ENCODE data around the gene PDZD2.
"Not testable (repeated sequence)": the region's sequence is repeated elsewhere in the genome, so short reads cannot be mapped to it uniquely, and the experiment has no call there.

PDZD2 gene

DNA sequence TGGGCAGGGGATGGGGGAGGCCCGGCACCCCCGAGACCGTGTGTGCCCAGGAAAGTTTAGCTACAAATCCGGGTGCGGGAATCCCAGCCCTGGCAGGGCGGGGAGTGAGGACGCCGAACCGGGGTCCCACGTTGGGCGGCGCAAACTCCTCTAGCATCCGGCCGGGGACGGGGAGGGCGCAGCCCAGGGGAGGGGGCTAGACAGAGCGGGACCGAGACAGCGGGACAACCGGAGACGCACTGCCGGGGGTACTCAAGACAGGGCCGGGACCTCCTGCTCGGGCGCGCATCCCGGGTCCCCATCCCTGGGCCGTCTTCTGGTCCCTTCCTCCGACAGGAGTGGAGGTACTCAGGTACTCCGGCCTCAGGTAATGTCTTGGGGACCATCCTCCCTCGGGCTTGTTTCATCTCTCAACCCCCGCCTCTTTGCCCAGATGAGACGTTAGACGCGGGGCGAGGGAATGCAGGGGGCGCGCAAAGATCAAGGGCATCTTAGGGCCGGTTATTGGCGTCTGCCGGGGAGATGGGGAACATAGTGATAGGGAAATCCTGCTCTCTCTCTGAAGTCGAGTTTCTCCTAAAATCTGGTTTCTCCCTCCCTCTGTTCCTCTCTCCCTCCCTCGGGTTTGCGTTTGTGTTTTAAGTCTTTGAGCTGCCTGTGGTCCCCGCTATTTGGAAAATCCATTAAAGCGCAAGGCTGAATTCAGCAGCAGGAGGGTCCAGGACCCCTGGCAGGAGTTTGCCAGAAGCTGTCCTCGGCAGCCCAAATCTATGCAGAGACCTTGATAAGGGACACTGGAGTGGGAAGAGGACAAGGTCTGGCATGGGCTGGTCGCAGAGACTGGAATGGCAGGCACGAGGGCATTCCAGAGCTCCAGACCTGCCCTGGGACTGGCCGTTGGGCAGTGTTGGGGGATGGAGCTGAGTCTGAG, 815 bp downstream of the PDZD2 start:
- DNase-seq: no peak

DNA sequence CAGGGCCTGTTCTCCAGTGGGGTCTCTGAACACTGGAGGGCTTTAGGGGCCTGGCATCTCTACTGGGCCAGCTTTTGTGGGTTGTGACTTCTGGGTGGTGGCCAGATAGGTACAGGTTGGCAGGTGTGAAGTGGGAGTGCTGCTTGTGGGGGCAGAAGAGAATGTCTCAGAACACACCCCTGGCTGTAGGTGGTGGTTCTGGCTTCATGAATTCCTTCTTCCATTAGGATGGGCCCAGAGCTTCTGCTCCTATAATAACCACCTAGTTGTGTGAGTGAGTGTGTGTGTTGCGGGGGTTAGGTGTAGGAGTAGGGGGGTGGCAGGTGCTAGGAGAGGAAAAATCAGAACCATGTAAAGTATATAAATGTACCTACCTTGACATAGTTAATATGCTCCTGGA, 1.6 kb downstream of the PDZD2 start:
- DNase-seq: no peak

DNA sequence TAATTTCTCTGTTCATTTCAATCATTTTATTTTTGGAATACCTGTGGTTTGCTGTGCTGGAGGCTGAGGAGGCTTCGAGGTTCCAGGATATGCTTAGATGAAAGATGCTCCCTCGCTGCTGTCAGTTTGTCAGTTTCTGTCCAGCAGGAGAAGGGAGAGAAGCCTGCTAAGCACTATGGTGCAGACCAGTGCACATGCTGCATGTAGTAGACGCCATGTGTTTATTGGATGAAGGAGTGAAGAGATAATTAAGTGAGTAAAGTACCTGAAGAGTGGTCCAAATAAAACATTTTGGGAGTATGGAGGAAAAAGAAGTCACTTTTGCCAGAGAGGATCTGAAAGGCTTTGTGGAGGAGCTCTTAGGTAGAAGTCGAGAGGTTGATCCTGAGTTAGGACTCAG, 2.1 kb downstream of the PDZD2 start:
- no peak for DNase-seq

DNA sequence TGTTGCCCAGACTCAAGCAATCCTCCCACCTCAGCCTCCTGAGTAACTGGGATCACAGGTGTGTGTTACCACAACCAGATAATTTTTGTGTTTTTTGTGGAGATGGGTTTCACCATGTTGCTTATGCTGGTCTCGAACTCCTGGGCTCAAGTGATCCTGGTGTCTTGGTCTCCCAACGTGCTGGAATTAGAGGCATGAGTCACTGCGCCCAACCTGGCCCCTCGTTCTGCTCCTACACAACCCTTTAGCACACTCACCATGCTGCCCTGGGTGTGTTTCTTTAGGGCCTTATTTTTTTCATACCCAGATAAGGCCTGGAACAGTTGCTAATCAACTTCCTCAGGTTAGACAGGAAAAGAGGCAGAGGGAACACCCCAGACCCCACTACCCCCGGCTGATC, 2.6 kb downstream of the PDZD2 start:
- DNase-seq: no peak

DNA sequence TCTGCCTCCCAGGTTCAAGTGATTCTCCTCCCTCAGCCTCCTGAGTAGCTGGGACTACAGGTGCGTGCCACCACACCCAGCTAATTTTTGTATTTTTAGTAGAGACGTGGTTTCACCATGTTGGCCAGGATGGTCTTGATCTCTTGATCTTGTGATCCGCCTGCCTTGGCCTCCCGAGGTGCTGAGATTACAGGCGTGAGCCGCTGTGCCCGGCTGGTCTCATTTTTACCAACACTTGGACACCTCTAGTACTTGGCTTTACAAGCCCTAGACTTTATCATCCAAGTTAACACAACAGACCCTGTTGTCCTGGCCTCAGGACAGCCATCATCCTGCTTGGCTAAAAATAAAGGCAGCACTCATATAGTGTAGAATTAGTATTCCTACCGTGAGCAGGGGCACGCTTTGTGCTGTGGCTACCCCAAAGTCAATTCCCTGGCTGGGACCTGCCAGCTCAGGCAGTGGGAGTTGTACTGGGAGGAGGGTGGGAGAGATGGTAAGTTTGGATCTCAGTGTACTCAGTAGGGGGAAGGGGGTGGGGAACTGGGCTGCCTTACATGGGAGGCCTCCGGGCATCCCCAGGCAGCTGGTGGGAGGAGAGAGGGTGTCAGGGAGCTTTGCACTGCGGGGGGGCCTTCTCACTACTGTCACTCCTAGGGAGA, 6.6 kb downstream of the PDZD2 start:
- DNase-seq: no peak

DNA sequence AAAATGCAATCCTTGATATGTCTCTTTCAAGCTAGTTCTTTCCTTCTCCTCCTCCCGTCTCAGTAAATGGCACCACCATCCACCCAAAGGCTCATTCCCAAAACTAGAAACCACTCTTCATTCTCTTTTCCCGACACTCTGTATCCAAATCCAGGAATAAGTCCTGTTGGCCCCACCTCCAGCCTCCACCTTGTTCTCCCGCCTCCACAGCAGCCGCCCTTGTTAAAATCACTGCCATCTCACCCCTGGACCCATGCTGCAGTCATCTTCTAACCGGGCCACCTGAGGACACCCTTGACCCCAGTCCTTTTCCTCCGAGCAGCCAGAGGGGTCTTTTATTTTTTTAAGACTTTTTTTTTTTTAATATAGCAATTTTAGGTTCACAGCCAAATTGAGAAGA, 9.4 kb downstream of the PDZD2 start:
- no peak for DNase-seq

DNA sequence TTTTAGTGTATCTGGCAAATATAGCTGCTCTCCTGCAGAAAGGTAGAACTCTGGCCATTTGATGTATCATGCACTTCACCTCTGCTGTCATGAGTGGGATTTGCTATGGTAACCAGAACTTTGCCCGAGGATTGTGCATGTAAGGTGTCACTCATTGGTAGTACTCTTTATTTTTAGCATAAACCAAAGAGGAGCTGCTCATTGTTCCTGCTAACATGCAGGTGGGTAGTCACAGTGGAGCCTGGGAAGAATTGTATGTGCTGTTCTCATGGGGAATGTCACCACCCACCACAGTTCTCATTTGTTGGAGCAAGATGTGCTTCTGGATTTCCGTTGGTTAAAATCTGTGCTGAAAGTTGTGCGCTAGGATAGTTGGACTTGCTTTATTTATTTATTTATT, 12.3 kb downstream of the PDZD2 start:
- no peak for DNase-seq

DNA sequence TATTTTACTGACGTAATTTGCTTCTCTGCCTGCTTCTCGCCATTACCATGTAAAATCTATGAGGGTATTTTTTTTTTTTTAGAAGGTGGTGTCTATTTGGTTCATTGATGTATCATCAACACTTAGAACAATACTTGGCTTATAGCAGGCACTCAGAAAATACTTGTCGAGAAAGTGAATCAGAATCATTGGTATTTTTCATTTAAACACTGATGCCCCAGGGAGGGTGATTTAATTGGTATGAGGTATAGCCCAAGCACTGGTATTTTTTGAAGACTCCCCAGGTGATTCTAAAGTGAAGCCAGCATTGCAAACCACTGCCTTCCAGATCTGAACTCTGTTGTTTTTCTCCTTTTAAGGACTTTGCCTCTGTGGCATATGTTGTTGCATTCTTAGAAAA, 16.6 kb downstream of the PDZD2 start:
- DNase-seq: no peak

DNA sequence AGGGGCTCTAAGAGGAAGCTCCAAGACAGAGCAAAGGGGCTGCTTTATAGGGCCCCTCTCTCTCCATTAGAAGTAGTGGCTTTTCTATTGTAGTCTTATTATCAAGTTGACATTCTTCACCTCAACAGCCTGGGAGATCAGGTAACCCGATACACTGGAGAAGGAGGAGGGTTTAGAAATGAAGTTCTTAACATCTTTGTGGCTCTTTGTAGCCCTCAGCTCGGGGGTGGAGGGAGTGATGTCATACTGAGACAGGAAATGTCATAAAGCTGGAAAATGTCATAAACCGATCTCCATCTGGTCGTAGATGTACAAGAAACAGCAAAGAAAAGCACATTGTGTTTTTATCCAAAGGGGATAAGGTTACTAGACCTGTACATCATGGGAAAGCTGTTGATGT, 17.9 kb downstream of the PDZD2 start:
- DNase-seq: no peak

DNA sequence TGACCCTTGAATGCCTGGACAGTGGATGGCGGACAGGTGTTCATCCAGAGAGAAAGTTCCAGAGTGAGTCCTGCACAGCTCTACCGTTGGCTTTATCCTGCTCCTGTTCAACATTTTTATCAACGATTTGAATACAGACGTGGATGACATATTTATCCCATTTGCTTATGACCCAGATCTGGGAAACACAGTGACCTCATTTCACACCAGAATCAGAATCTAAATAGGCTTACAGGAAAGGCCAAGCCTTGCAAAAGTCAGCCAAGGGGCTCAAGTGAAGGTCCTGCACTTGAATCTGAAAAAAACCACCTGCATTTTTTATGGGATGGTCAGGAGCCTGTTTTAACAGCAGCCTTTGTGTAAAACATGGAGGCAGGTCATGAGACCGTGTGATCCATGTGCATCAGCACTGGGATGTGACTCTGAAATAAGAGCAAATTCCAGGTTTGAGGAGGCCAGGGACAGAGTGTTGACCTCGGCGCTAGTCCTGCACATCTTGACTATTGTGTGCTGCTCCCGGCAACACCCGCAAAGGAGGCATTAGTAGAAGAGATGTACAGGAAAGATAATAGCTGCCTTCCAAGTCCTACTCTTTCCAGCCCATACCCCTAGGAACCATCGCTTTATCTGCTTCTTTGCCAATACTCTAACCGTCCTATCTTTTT, 18.5 kb downstream of the PDZD2 start:
- no peak for DNase-seq

DNA sequence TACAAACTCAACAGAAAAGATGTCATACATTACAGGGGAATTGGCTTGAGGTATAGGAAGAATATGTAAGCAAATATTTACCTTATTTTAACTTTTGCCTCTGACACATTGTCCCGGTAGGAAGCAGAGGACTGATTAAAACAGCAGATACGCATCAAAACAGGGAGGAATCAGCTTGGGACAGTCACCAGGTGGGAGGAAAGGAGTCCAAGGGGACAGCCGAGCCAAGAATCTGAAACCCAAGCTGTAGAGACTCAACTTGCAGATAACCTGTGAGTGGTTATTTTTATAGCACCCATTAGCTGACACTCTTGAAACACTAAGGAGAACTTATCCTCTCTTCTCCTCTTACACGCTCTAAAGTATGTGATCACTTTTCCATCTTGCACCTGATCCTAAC, 22.3 kb downstream of the PDZD2 start:
- DNase-seq: no peak

DNA sequence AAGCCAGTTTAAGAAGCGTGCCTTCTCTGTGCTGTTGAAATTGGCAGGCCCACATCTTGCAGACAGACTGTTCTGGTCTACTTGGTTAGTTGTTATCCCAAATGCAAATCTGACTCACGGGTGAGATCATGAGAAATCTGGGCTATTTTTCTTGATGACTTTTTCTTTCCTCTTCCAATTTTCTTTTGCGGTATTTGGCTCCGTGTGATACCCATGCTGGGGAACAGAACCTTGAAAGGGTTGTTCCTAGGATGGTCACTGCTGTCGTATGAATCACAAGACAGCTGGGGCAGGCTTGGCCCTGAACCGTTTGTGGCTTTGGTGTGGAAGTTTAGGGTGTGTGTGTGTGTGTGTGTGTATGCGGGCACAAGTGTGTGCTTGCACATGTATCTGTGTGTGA, 24.6 kb downstream of the PDZD2 start:
- no peak for DNase-seq

DNA sequence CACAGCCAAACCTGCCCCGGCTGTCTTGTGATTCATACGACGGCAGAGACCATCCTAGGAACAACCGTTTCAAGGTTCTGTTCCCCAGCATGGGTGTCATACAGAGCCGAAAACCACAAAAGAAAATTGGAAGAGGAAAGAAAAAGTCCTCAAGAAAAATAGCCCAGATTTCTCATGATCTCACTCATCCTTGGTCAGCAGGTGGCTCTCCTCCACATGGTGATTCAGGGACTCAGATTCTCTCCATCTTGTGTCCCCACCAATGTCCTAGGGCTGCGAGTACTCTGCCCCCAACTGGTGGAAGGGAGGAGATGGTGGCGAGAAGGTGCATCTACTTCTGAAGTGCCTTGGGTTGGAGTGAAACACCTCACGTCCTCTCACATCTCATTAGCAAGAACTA, 25.6 kb downstream of the PDZD2 start:
- peak; percentile 16 for DNase-seq

DNA sequence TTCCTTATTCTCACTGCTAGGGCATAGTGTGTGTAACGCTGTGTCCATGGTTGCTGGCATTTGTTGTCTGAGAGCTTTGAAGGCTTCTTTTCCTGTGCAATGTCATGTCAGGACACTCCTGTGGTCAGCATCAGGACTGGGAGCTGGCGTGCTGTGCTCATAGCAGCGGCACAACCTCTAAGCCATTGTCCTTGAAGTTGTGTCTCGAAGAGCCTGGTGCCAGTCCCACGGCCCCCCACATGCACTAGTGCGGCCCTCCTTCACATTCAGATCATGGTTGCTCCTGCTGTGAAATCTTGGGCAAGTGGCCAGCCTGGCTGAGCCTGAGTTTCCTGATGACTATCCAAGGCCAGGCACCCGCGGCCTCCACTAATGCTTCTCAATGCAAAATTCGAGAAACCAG, 32.4 kb downstream of the PDZD2 start:
- DNase-seq: no peak

DNA sequence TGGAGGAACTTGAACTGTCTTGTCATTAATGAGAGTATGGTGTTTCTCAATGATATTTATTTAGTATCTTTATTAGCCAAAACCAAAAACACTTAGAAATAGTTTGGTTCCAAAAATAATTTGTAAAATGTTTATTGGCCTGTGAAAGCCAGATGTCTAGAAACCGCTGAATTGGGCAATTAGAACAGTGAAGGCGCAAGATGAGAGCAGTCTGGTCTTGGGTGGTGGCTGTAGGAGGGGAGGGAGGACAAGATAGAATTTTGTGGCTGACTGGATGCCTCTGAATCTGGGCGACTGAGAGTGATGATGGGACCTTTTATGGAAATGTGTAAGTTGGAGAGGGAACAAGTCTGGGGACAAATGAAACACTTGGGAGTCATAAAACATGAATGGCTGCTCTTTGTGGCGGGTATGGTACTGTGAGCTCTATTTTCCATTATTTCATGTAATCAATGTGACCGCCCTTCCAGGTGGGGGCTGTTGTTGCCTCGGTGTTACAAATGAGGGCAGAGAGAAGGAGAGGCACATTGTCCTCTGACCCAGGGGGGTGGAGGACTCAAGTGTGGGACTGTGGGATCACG, 35.5 kb downstream of the PDZD2 start:
- no peak for DNase-seq

DNA sequence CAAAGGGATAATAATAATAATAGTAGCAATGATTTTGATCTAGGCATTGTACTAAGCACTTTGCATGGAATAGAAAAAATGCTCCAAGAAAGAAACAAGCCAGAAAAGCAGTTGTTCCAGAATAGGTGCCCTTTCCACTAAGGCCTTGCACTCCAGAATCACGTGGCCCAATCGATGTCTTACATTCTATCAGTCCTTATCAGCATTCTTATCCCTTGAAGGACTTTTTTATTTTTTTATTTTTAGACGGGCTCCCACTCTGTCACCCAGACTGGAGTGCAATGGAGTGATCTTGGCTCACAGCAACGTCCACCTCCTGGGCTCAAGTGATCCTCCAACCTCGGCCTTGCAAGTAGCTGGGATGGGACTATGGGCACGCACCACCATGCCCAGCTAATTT, 36.5 kb downstream of the PDZD2 start:
- no peak for DNase-seq

DNA sequence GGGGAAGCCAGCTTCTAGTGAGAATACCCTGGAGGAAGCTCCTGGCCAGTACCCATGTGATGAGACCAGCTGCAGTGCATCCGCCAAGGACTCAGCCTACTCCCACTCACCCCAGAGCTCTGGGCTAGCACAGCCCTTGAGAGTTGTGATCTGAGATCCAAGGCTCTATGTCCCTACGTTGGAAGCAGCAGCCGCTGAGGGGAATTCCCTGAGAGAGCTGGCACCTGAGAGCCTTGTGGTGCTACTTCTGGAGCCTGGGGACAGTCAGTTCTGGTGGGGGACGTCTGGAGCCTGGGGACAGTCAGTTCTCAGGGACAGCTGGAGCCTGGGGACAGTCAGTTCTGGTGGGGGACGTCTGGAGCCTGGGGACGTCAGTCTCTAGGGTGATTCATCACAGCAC, 39.2 kb downstream of the PDZD2 start:
- no peak for DNase-seq

DNA sequence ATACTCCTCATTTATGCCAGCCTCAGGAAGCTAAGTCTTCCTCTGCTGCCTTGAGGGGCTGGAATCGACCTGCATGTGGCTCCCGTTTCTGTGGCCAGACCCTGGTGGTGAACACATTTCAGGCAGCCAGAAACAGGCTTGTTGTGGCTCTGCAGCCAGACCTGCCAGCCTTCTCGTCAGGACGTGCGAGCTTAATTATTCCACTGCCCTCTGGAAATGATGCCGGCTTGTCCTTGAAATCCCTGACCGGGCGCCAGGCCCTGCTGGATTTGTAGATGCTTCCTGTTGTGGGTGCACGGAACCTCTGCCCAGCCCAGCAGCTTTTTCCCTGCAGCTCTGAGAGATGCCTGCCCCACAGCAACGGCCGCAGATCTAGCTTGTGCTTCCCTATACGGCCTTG, 41.6 kb downstream of the PDZD2 start:
- no peak for DNase-seq

DNA sequence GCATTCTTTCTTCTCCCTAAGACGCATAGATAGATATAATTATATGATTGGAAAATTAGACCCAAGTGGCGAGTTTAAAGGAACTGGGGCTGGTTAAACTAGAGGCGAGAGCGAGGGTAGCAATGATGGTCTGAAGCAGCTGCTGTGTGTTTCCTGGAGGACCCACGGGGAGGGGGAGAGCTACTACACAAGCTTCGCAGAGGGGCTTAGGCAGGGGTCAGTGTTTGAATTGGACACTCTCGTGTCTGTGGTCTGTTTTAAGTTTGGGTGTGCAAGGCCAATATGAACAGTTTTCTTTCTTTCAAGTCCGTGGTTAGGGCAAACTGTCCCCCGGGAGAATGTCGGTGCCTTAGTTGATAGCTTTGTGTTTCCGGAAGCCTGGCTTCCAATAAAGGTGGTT, 43.1 kb downstream of the PDZD2 start:
- no peak for DNase-seq

DNA sequence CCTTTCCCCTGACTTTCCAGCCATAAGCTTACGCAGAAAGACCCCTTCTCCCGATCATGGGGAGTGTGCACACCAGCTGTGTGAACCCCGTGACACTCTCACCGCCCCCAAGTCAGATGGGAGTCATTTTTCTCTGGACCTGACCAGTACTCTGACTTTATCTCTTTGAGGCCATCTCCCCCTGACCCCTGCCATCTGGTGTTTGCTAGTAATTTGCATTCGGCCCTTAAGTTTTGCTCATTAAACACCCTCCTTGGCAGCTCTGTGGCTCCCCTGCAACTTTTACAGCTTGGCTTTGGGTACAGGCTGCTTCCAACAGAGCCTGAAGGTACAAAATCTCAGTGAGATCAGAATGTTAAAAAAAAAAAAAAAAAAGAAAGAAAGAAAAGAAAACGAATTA, 43.9 kb downstream of the PDZD2 start:
- no peak for DNase-seq

DNA sequence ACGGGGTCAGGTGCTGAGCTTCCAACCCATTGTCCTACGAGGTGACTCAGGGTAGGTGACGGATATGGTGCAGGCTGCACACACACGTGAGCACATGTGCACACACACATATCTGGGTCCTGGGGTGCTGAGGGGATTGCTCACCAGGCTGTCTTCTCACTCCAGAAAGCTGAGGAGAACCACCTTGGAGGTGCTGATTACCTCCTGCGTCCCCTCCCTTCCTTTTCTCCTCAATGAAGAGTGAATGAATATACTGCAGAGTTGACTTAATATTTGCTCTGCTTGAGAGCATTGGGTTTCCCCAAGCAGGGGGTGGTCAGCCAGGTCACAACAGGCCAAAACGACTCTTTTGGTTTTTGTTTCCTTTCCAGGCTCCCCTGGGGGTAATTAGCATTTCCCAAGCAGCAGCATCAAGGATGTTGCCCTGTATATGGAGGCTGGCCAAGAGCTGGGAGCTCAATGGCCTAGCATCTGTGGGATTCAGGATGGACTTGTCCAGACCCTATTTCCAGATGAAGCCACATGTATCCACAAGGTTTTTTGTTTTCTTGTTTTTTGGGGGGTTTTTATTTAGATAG, 49.7 kb downstream of the PDZD2 start:
- DNase-seq: no peak

DNA sequence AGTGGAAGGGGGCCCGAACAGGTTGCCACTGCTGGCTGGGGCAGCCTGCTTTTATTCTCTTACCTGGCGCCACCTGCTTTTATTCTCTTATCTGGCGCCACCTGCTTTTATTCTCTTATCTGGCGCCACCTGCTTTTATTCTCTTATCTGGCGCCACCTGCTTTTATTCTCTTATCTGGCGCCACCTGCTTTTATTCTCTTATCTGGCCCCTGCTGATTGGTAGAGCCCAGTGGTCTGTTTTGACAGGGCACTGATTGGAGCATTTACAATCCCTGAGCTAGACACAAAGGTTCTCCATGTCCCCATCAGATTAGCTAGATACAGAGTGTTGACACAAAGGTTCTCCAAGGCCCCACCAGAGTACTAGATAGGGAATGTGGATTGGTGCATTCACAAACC, 52.5 kb downstream of the PDZD2 start:
- DNase-seq: not testable (repeated sequence)

DNA sequence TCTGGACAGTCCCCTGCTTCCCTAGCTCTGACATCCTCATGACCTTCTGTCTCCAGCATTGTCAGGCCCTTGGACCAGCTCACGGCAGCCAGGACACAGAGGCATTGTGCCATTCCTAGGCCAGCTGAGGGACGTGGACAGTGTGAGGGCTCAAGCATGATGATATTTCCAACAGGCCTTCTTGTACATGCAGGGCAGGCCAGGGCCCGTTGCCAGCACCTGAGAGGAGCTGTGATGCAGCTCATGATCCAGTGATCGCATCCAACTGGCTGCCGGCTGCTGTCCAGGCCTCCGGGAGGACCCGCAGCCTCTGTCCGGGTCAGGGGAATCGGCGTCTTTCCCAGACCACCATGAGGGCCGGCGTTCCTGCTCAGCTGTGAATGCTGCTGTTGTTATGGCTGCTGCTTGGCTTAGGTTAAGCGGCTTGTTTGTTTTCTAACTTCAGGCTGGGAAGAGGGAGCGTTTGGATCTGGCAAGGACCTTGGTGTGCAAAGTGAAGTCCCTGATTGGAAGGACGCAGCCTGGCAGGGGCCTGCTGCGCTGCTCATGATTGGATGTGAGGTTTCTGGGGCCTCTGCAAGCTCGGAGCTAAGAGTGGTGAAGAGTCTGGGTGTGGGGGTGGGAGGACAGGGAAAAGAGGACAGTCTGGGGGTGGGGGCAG, 53.8 kb downstream of the PDZD2 start:
- no peak for DNase-seq
